GM19452 (cell line): Measurements from ENCODE around the gene WDR27.
"Not testable (repeated sequence)": the region's sequence is repeated elsewhere in the genome, so short reads cannot be mapped to it uniquely, and the experiment has no call there.

Source experiments
- ATAC-seq: cut with Tn5 transposase; IDR thresholded peaks from one replicate; pipeline ENCODE4 v1.9.1; 2021; ENCODE audit not compliant: unreplicated experiment

The WDR27 gene

GRCh38 chr6:169491482-169491881 is 210.3 kb downstream of the WDR27 start:
- ATAC-seq = no peak

- ATAC-seq = no peak
Measured at GRCh38 chr6:169490830-169491229, 211.0 kb downstream of the WDR27 start.

GRCh38 chr6:169490246-169490641 is 211.6 kb downstream of the WDR27 start:
- no peak for ATAC-seq

GRCh38 chr6:169489563-169490245 is 212.1 kb downstream of the WDR27 start:
- ATAC-seq = no peak

- no peak for ATAC-seq
Measured at GRCh38 chr6:169487579-169488436, 214.0 kb downstream of the WDR27 start.

GRCh38 chr6:169479783-169480495 is 221.9 kb downstream of the WDR27 start:
- ATAC-seq = no peak

- ATAC-seq = no peak
Measured at GRCh38 chr6:169474362-169474761, 227.5 kb downstream of the WDR27 start.

- ATAC-seq = peak; percentile 71
Measured at GRCh38 chr6:169473663-169474062, 228.2 kb downstream of the WDR27 start.

GRCh38 chr6:169472786-169473416 is 228.9 kb downstream of the WDR27 start:
- ATAC-seq = no peak

GRCh38 chr6:169470790-169471189 is 231.0 kb downstream of the WDR27 start:
- no peak for ATAC-seq

GRCh38 chr6:169469028-169469427 is 232.8 kb downstream of the WDR27 start:
- ATAC-seq = no peak

GRCh38 chr6:169467755-169468154 is 234.1 kb downstream of the WDR27 start:
- ATAC-seq = not testable (repeated sequence)

- ATAC-seq = not testable (repeated sequence)
Measured at GRCh38 chr6:169466256-169466655, 235.6 kb downstream of the WDR27 start.

GRCh38 chr6:169457762-169458161 is 244.1 kb downstream of the WDR27 start:
- ATAC-seq = no peak

GRCh38 chr6:169456840-169457239 is 245.0 kb downstream of the WDR27 start:
- ATAC-seq = no peak

GRCh38 chr6:169455470-169455869 is 246.4 kb downstream of the WDR27 start:
- ATAC-seq = no peak

GRCh38 chr6:169454872-169455204 is 247.0 kb downstream of the WDR27 start:
- ATAC-seq = no peak

GRCh38 chr6:169454204-169454871 is 247.5 kb downstream of the WDR27 start:
- ATAC-seq = no peak

GRCh38 chr6:169452869-169453620 is 248.8 kb downstream of the WDR27 start:
- no peak for ATAC-seq
